Activated T-cell treated with anti-CD3 and anti-CD28 coated beads for 48 hours (primary cell): ENCODE data around the gene NDUFA13.

Experiments
- DNase-seq: peaks from one replicate; pipeline ENCODE4 v3.0.0-alpha.2; 2020; ENCODE audit warnings: low read depth

Gene NDUFA13

GRCh38 chr19:19533841-19534240, 17.8 kb downstream of the NDUFA13 start:
- no peak for DNase-seq

DNA sequence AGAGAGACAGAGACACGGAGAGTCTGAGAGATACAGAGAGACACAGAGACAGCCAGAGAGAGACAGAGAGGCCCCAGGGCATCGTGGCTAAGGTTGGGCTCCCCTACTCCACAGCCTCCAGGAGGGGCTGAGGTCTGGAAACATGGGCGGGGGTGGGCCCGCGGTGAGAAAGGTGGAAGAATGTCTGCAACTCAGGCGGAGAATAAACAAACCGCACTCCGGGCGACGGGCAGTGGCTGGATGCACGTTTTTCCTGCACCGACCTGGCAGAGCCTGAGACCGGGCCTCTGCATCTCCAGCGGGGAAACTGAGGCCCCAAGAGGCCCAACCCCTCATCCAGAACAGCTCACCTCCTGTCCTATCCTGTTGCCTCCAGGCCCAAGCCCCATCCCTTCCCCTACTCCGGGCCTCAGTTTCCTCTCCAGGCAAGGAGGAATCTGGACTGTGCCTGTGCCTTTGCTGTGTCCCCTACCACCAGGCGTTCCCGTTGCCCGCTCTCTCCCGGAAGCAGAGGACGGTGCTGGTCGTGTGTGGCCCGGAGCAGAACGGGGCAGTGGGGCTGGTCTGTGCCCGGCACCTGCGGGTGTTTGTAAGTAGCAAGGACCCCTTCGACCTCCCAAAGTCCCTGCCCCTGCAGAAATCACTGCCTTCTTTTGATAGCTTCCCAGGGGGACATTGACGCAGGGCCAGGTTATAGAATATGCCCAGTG, 18.7 kb downstream of the NDUFA13 start:
- no peak for DNase-seq

DNA sequence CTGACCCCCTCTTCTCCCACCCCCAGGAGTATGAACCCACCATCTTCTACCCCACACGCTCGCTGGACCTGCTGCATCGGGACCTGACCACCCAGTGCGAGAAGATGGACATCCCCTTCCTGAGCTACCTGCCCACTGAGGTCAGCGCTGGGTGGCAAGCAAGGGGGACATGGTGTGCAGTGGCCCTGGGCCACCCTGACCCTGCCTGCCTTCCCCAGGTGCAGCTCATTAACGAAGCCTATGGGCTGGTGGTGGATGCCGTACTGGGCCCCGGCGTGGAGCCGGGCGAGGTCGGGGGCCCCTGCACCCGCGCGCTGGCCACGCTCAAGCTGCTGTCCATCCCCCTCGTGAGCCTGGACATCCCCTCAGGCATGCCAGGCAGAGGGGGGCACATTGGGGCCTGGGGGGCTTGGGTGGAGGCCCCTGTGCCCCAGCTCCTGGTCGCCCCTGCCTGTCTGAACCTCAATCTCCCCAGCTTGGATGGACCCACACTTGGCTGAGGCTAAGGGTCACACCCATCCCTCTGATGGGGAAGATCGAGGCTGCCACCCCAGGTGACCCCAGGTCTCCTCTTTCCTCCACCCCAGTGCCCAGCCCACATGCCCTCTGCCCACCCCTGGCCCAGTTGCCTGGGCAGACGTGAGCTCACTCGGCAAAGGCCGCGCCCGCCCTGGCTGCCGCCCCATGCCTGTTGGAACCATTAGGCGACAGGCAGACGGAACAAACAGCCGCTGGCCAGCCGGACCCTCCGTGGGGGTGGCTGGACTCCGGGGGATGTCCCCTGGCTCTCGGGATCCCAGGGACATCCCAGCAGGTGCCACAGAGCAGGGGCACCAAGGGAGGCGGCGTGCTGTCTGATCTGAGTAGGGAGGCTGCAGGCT, 19.5 kb downstream of the NDUFA13 start:
- DNase-seq, result no peak

GRCh38 chr19:19537075-19538048, 21.3 kb downstream of the NDUFA13 start:
- DNase-seq, result no peak

DNA sequence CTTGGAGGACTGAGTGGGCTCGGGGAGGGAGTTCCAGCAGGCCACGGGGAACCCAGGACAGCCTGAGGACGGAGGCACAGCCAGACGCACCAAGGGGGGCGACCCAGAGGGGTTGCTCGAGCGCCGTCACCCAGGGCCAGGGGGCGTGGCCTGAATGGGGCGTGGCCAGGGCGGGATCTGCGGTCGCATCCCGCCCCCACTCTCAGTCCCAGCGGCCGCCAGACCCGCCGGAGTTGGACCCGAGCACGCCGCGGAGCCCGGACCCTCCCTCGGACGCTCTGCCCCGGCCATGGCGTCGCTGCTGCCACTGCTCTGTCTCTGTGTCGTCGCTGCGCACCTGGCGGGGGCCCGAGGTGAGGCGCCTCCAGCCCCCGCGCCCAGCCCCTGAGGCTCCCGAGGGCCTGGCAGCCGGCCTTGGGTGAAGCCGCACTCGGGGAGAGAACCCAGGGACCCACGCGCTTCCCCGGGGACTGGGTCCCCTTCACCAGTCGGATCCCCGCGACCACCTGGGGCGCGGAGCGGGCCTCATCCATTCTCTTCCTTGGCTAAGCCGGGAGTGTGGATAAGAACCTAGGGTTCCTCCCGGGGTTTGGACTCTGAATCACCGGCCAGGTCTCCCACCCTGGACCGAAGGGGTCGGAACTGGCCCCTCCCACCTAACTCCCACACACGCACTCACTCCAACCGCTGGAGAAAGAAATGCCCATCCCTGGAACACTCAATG, 22.2 kb downstream of the NDUFA13 start, which contains the start of gene CILP2:
TSS of gene CILP2 (plus strand) at position 205 of the 724 bp plus-strand sequence. CDS start at position 290, 85 bp downstream.
- peak; percentile 42 for DNase-seq

DNA sequence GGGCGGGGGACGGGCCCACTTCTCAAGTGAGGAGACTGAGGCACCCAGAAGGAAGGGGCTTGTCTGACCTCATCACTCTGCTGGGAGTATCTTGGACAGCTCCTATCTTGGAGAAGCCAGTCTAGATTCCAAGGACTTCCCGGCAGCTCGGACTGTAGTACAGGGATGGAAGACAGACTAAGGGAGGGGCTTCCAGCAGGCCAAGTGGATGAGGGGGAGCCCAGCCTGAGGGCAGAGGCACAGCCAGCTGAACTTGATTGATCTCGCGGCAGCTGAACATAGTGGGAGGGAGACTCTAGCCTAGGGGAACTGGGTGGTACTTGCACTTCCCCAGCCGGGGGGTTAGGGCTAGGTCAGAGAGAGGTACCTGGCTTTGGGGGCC, 22.8 kb downstream of the NDUFA13 start:
- DNase-seq, result no peak

DNA sequence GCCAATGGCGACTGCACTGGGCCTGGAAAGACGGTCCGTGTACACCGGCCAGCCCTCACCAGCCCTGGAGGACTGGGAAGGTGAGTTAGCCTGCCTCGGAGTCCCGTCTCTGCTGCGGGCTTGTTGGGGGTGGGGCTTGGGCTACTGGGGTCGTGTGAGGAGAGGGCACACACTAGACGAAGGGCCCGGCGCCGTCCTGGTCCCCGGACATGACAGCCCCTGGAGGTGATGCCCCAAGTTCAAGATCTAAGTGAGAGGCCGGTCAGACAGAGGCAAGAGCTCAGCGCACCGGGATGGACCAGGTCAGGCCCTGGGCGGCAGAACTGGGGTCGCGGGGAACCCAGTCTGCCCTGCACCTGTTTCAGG, 23.7 kb downstream of the NDUFA13 start:
- no peak for DNase-seq

DNA sequence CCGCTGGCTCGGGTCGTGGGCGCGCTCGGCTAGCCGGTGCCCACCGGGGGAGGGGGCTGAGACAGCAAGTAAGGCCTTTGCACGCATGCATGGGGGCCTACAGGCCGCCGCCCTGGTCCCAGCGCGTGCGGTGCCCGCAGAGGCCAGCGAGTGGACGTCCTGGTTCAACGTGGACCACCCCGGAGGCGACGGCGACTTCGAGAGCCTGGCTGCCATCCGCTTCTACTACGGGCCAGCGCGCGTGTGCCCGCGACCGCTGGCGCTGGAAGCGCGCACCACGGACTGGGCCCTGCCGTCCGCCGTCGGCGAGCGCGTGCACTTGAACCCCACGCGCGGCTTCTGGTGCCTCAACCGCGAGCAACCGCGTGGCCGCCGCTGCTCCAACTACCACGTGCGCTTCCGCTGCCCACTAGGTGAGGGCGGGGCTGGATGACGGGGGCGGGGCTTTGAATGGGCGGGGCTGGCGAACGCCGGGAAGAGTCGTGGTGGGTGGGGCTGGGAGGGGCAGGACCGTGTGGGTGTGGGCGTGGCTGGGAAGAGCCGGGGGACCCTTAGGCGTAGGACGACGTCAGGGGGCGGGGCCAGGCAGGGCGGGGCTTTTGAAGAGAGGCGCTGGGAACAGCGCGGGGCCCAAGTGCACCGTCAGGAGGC, 24.2 kb downstream of the NDUFA13 start:
- DNase-seq, result peak; percentile 77

DNA sequence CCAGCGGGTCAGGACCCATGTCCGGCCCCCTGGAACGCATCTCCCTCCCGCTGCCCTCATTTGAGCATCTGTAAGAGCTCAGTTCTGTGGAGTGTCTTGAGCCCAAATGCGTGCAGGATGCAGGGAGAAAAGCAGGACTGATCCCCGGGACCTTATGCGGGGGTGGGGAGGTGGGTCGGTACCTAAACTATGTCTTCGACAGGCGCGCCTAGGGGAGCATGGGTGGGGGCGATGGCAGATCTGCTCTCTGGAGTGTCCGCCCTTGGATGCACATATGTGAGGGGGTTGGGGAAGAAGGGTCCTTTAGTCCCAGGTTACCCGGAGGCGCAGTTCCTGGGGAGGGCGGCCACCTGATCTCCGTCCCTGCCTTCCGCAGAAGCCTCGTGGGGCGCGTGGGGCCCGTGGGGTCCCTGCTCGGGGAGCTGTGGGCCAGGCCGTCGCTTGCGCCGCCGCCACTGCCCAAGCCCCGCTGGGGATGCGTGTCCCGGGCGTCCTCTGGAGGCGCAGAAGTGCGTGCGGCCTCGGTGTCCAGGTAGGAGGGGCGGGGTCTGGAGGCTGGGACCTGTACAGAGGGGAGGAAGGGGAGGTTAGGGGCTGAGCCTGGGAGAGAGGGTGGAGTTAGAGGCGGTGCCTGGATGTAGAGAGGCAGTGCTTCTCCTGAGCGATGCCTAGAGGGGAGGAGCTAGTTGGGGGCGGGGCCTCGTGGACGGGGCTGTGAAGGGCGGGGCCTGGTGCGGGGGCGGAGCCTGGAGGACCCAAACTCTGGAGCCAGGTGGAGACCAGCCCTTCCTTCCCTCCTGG, 24.9 kb downstream of the NDUFA13 start:
- peak; percentile 82 for DNase-seq

DNA sequence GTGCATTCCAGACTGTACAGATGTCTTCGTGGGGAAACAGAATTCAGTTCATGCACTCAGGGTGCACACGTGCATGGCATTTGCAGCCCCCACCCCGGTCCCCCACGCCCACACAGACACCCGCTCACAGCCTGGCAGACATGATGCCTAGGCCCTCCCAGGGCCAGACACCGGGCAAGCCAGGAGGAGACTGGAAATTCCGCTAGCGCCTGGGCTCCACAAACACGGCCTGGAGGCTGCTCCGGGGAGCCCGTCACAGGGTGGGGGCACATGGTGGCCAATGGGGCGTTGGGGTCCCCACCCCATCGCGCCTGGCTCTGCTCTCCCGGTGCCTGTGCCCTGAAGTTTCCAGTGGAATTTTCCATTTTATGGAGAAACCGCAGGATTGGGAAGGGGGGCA, 25.6 kb downstream of the NDUFA13 start:
- DNase-seq, result no peak

DNA sequence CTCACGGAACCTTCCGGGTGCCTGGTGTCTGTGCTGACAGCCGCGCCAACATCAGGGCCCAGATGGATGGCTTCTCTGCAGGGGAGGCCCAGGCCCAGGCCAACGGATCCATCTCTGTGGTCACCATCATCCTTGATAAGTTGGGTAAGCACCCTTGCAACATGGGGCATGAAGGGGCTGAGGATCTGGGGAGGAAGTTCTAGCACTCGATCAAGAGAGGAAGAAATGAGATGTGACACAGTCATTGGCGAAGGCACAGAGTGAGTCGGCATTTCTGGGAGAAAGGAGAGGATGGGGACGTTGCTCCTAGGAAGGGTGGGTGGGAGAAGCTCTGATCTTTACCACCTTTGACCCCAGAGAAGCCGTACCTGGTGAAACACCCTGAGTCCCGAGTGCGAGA, 26.5 kb downstream of the NDUFA13 start:
- DNase-seq, result no peak

- DNase-seq, result no peak
Observed at GRCh38 chr19:19543101-19543500, 27.1 kb downstream of the NDUFA13 start.

GRCh38 chr19:19543640-19544039, 27.6 kb downstream of the NDUFA13 start:
- no peak for DNase-seq

GRCh38 chr19:19544257-19544953, 28.4 kb downstream of the NDUFA13 start:
- no peak for DNase-seq

GRCh38 chr19:19544954-19545591, 29.0 kb downstream of the NDUFA13 start:
- DNase-seq, result no peak

- DNase-seq, result no peak
Observed at GRCh38 chr19:19545707-19546106, 29.7 kb downstream of the NDUFA13 start.

- no peak for DNase-seq
Observed at GRCh38 chr19:19546751-19547162, 30.7 kb downstream of the NDUFA13 start.

DNA sequence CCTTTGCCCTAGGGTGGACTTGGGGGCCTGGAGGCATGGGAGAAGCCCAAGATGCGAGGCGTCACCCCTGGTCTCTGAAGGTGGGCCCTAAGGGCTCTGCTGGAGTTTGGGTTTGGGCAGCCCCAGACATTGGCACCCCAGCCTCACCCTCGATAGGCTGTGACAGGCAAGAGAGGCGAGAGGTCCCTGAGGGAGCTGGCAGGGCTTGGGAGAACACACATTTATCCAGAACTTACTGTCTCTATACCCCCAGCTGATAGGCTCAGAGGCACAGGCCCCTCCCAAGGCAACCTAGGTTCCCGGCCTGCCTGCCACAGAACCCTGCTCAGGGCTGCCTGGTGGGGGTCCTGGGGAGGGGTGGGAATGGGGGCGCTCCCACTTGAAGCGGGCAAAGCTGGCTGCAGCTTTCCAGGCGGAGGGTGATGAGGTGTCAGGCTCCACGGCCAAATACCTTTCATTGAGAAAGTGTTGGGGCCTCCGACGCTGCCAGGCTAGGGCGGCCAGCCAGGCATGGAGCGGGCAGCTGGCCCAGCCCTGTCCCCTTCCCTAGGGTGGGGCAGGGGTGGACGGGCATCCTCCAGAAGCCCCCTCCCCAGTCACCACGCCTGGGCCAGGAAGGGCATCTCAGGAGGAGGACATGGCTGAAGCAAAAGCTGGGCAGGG, 31.8 kb downstream of the NDUFA13 start:
- DNase-seq, result no peak
